UCSD-AML1 (cell line): Measurements from ENCODE around the gene ANKRD13C.
"Not testable (repeated sequence)": the region's sequence is repeated elsewhere in the genome, so short reads cannot be mapped to it uniquely, and the experiment has no call there.

Experiments
- DNase-seq: peaks from one replicate; lab custom pipeline; 2025; ENCODE audit not compliant: unreplicated experiment; lab: John Stamatoyannopoulos, UW

Gene ANKRD13C

DNA sequence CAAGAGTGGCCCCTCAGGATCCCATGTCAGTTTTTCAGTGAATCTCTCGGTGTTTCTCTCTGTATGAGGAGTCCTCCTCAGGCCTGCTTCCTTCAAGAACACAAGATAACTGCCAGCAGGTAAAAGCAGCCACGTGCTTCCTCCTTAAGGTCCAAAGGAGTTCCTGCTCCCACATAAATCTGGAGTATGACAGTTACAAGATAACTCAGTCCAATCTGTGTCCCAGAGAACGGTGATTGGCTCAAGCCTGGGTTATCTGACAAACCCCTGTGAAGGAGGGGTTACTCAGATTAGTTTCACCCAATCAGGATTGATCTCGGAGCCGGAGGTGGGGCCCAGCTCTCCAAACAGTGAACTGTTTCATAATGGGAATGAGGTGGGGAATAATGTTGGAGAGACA, 5.8 kb upstream of the ANKRD13C start:
- no peak for DNase-seq

DNA sequence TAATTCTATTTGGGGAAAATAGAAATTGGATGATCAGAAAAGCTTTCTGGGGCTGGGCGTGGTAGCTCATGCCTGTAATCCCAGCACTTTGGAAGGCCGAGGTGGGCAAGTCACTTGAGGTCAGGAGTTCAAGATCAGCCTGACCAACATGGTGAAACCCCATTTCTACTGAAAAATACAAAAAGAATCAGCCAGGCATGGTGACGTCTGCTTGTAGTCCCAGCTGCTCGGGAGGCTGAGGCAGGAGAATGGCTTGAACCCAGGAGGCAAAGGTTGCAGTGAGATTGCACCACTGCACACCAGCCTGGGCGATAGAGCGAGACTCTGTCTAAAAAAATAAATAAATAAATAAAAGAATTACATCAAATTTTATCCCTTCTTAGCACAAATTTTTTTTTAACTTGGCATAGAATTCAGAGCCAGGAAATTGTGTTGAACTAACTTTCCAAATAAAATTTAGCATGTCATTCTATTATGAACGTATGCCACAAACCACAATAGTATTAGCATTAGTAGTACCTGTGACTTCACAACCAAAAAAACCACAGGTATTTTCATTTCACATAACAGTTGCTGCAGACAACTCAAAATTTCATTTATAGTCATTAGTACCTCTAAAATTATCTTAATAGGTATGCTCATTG, 4.5 kb upstream of the ANKRD13C start:
- DNase-seq: no peak

DNA sequence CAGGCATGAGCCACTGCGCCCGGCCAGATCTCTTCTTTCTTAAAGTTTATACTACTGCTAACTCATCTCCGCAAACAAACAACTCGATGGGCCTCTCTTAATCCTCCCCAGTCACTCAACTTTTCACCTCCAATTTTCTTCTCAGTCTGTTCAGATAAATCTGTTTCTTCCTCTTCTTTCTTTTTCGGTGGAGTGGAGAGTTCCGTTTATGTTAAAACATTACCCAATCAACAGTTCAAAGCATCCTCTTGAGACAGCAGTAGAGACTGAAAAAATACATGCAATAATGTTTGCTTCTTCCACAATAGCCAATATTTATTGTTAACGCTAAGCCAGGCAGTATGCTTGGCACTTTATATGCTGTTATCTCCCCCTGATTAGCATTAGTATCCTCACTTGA, 1.4 kb upstream of the ANKRD13C start:
- no peak for DNase-seq

DNA sequence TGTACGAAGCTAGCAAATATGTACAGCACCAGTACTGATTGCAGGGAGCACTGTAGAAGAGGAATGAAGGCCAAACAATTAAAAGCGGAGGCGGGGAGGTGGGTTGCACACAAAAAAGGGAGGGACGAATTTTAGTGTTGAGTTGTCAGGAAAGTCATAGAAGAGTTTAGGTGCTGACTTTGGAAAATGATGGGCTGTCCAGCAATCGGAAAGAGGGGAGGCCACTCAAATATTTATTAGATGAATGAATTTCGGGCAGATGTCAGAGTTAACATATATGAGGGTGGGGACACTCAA, 537 bp upstream of the ANKRD13C start:
- DNase-seq: no peak

DNA sequence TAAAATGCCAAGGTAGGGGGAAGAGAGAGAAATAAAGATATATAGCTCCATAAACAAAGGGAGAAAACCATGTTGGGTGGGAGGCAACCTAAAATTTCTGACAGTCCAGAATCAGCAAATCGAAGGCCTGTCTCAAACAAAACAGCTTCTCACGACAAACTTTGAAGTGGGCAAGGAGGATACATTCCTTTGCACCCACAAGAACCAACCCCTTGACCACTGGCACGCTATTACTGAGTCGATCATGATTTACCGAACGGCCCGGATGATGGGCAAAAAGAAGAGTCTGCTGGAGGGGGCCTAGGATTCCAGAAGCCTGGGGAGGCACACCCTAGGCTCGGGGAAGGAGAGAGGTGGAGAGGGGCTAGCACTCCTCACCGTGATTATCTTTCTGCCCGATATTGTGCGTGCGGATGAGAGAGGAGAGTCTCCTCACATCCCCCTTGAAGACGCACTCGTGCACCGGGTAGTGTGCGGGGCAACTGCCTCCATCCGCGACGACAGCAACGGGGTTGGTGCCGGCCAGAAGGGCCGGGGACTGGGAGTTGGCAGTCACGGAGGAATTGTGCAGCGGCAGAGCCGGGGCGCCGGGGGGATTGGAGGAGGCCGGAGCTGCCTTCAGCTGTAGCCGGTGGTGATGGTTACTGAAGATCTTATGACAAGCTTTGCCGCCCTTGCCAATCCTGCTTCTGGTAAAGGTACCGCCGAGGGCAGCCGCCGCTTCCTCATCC, 756 bp downstream of the ANKRD13C start:
- no peak for DNase-seq

DNA sequence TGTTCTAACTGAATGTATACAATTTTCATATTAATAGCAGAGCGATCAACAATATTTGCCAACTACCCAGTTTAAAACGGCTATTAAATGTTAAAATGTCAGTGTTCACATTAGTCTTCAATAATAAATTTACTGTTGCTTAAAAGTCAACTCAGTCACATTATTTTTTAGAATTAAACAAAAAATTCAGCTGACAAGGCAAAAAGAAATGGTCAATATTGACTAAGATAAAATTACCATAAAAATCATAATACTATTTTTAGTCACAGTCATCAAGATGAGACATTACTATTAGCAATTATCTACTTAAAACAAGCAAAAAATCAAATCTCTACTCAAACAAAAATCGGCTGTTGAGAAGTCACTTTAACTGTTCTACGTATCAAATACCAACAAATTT, 1.5 kb downstream of the ANKRD13C start:
- no peak for DNase-seq

DNA sequence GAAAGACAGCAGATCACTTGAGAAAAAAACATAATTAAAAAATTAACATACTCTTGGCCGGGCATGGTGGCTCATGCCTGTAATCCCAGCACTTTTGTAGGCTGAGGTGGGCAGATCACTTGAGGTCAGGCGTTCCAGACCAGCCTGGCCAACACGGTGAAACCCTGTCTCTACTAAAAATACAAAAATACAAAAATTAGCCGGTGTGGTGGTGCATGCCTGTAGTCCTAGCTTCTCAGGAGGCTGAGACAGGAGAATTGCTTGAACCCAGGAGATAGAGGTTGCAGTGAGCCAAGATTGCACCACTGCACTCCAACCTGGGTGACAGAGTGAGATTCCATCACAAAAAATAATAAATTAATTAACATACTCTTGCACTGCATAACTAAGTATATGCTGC, 4.7 kb downstream of the ANKRD13C start:
- not testable (repeated sequence) for DNase-seq

DNA sequence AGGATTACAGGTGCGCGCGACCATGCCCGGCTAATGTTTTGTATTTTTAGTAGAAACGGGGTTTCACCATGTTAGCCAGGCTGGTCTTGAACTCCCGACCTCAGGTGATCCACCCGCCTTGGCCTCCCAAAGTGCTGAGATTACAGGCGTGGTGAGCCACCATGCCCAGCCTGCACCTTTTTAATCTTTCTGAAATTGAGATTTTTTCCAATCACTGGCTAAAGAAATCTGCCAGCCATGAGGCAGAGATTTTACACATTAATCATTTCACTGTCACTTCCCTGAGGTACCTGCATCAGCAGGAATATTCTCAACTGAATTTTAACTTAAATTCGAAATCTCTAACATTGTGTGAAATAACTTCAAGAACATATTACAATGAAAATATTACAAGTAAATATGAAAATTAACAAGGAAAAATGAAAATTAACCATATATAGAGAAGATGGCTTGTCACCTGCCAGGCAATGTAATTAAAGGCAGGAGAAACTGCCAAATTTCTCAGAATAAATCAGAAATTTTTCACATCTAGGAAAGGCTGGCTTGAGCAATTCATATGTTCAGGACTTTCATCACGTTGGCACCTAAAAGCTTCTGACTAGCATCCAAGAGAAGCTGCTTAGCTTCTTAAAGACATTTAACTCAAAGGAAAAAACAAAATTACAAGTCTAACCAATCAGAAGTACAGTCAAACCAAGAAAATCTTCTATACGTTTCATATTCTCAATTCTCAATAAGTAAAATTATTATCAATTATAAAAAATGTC, 5.9 kb downstream of the ANKRD13C start:
- DNase-seq: no peak

DNA sequence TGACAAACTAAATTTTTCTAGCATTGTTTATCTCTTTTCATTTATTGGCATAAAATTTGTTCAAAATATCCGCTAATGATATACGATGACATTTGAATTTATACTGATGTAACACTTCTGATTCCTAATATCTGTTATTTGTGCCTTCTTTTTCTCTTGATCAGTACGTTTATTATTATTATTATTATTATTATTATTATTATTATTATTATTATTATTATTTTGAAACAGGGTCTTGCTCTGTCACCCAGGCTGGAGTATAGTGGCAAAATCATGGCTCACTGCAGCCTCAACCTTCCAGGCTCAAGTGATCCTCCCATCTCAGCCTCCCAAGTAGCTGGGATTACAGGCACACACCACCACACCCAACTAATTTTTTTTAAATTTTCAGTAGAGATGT, 14.9 kb downstream of the ANKRD13C start:
- not testable (repeated sequence) for DNase-seq

DNA sequence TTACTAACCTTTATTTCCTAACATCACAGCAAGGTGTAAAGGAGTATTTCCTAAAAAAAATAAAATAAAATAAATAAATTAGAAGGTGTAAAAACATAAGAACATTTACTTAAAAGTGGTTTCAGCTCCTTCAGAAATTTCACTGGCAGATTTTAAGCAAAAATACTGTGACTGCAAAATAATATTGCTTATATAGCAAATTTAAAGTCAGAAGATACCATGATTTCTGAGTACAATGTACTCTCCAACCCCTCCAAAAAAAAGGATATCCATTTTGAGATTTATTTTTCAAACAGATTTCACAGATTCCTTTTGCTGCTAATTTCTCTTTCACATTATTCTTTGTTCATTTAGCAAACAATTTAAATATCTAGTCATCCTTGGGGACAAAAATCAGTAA, 18.5 kb downstream of the ANKRD13C start:
- no peak for DNase-seq

DNA sequence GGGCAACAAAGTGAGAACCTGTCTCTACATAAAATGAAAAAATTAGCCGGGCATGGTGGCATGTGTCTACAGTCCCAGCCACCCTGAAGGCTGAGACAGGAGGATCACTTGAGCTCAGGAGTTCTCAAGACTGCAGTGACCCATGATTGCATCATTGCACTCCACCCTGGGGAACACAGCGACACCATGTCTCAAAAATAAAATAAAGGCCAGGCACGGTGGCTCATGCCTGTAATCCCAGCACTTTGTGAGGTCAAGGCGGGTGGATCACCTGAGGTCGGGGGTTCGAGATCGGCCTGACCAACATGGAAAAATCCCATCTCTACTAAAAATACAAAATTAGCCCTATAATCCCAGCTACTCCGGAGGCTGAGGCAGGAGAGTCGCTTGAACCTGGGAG, 20.1 kb downstream of the ANKRD13C start:
- DNase-seq: no peak

DNA sequence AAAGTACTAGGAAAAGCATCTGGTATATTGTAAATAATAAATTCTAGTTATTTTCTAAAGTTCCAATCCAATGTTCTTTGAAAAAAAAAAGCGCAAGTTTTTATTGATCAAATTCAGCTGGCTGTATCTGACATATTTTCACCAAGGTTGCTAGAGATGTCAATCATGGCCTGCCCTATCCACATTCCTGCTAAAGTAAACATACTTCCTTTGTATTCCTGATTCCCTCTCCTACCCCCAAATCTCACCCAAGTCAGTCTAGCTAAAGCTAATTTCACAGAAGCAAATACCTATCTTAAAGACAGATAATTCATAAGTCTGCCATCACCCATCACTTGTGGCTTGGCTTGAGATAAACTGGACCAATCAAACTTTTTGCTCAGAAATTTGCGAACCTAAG, 21.3 kb downstream of the ANKRD13C start:
- no peak for DNase-seq

DNA sequence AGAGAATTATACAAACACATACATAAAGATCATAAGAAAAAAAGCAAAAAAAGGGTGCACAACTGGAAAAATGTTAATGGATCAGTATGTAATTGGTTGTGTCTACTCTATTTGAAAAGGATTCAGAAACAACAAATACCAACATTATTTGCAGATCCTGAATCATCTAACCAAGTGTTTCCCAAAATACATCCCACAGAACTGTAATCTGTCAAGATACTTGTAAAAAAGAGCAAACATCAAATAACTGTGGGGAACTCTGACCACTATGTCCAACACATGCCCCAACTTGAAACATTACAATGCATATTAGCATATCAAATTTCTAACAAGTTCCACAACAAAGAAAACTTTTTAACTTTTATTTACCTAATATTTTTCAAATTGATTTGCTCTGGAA, 22.6 kb downstream of the ANKRD13C start:
- no peak for DNase-seq

DNA sequence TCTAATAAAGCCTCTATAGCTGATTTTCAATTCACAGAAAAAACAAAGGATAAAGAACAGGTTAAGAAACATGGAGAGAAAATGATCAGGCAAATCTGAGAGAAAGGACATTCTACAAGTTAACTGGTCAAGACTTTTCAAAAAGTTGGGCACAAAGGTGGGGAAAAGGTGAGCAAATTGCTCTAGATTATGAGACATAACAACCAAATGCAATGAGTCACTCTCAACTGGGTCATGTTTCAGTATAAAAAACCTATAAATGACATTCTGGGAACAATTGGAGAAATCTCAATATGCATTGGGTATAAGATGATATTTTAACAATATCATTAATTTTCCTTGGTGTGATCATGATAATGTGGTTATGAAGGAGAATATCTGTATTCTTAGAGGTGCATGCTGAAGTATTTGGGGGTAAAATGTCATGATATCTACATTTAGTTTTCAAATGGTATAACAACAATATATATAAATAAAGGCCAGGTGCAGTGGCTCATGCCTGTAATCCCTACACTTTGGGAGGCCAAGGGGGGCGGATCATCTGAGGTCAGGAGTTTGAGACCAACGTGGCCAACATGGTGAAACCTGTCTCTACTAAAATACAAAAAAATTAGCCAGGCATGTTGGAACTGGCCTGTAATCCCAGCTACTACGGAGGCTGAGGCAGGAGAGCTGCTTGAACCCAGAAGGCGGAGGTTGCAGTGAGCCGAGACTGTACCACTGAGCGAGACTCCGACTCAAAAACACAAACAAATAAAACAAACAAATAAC, 27.0 kb downstream of the ANKRD13C start:
- DNase-seq: no peak

DNA sequence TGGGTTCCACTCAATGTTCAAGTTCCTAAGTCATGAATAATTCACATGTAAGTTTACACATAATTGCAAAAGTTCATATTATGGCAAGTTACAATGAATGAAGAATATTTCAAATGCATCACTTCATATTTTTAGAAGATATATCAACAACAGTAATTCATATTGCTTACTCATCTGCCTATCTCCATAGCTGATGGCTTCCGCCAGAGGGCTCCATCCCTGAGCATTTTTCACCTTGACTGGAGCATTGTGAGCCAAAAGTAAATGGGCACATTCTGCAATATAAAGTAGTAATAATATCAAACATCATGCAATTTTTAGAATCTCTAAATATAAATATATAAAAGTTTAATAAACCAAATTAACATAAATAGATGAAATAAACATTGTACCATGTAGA, 29.8 kb downstream of the ANKRD13C start:
- DNase-seq: no peak

DNA sequence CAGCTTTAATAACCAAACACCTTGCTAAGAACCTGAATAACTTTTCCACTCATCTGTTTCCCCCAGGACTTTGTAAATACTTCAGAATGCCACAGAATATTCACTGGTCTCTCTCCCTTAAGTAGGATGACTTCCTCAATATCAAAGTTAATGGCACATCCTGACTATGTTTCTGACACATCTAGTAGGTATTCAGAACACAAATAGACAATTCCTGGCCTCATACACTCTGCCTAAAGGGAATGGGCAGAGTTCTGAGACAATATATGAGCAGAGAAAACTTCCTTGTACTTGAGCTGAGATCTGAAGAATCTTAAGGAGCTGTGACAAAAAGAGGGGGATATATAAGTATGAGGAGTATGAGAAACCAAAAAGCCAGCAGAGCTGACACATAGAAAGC, 34.8 kb downstream of the ANKRD13C start:
- DNase-seq: no peak

DNA sequence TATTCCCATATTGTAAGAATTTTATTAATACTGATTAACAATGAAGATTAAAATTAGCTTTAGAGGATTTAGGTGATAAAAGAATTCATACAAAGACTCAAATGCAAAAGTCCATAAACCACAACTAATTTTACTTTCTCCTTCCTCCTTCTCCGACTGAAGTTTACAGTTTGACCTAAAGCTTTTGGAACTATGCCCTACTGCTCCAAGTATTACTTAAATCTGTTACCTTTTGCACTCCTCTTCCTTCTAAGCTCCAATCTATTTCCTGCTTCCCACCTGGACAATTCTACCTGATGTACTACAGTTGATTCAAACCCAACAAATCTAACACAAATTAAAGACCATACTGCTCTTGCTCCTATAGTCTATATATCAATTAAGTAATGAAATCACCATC, 36.3 kb downstream of the ANKRD13C start:
- DNase-seq: no peak

DNA sequence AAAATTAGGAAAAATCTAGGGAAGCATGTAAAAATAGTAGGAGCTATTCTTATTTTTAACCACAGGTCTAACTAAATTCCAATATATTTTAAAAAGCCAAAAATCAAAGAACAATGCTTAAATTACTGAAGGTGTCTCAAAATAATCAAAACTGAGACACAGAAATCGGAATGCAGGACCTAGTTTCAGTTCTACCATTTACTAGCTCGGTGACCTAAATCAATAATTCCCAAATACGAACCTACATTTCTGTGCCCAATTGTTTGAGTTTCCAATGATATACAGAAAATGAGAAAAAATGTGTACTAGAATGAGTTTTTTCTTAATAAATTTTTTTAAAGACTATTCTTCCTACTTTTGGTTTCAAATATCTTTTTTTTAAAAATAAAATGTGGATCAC, 37.4 kb downstream of the ANKRD13C start:
- DNase-seq: no peak

DNA sequence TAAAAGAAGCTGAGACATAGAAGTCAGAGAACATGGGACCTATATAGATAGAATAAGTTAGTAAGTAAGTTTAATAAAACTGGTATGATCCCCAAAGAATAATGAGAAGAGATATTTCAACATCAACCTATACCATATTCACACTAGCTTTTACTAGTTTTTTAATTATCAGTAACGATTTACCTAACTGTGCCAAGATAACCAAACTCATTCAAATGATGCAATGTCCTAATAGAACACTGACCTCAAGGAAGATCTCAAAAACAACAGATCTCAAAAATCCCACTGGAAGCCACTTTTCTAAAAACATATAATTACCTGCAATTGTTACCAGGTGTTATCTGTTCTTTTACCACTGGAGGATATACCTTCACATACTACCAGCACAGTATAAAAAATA, 38.7 kb downstream of the ANKRD13C start:
- DNase-seq: no peak

DNA sequence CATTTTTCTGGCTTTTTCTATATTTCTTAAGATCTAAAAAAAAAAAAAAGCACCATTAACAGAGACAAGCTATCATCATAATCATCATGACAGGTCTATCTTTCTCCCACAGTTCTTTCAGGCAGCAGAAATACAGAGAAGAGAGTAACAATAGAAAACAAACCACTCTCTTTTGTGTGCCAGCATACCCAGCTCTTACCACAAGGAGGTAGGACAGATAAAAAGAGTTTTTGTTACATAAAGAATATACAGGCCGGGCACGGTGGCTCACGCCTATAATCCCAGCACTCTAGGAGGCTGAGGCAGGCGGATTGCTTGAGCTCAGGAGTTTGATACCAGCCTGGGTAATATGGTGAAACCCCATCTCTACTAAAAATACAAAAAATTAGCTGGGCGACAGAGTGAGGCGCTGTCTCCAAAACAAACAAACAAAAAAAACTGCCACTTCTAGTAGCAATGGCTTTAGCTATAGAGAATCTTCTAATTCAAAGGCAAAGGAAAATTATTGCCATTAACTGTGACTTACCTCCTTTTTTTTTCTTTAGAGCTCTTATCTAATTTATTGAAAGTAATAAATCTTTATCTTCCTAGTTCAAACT, 39.7 kb downstream of the ANKRD13C start:
- DNase-seq: no peak

DNA sequence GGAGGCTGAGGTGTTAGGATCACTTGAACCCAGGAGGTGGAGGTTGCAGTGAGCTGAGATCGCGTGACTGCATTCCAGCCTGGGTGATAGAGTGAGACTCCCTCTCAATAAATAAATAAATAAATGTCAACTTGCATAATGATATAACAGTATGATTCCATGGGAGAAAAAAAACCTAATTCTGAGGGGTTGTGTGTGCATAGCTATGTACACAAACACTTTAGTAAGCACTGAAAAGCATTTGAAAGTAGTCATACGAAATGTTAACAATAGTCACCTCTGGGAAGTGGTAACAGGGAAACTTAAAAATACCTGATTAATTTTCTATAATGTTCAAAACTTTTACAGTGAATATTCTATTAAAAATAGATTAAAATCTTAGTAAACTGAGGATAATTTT, 43.2 kb downstream of the ANKRD13C start:
- no peak for DNase-seq
